Measurements from ENCODE around the gene RNF130.
"Not testable (repeated sequence)": the region's sequence is repeated elsewhere in the genome, so short reads cannot be mapped to it uniquely, and the experiment has no call there.

The RNF130 gene

GRCh38 chr5:180013678-180014077 lies 57.9 kb downstream of the RNF130 start:
- DNase-seq = no peak

GRCh38 chr5:180012316-180012715 lies 59.2 kb downstream of the RNF130 start:
- DNase-seq = no peak

GRCh38 chr5:180010636-180011035 lies 60.9 kb downstream of the RNF130 start:
- DNase-seq = no peak

GRCh38 chr5:180009581-180009980 lies 62.0 kb downstream of the RNF130 start:
- no peak for DNase-seq

GRCh38 chr5:180008433-180008832 lies 63.1 kb downstream of the RNF130 start:
- DNase-seq = no peak

GRCh38 chr5:180007582-180007981 lies 64.0 kb downstream of the RNF130 start:
- DNase-seq = no peak

GRCh38 chr5:180006141-180006540 lies 65.4 kb downstream of the RNF130 start:
- DNase-seq = no peak

- DNase-seq = no peak
These were observed 68.4 kb downstream of the RNF130 start for GRCh38 chr5:180003127-180003526.

GRCh38 chr5:180001742-180002141 lies 69.8 kb downstream of the RNF130 start:
- DNase-seq = no peak

GRCh38 chr5:180001136-180001535 lies 70.4 kb downstream of the RNF130 start:
- no peak for DNase-seq

- no peak for DNase-seq
These were observed 73.1 kb downstream of the RNF130 start for GRCh38 chr5:179998485-179998884.

- DNase-seq = no peak
These were observed 76.8 kb downstream of the RNF130 start for GRCh38 chr5:179994583-179995323.

- DNase-seq = not testable (repeated sequence)
These were observed 78.7 kb downstream of the RNF130 start for GRCh38 chr5:179992855-179993254.

- no peak for DNase-seq
These were observed 80.5 kb downstream of the RNF130 start for GRCh38 chr5:179991106-179991505.

- DNase-seq = not testable (repeated sequence)
These were observed 81.0 kb downstream of the RNF130 start for GRCh38 chr5:179990525-179990924.

GRCh38 chr5:179986328-179986727 lies 85.2 kb downstream of the RNF130 start:
- no peak for DNase-seq

- no peak for DNase-seq
These were observed 89.9 kb downstream of the RNF130 start for GRCh38 chr5:179981636-179982035.

GRCh38 chr5:179980767-179981166 lies 90.8 kb downstream of the RNF130 start:
- DNase-seq = no peak

GRCh38 chr5:179978792-179979191 lies 92.8 kb downstream of the RNF130 start:
- no peak for DNase-seq

- no peak for DNase-seq
These were observed 95.8 kb downstream of the RNF130 start for GRCh38 chr5:179975713-179976134.

GRCh38 chr5:179974946-179975712 lies 96.4 kb downstream of the RNF130 start:
- DNase-seq = no peak

GRCh38 chr5:179974246-179974945 lies 97.2 kb downstream of the RNF130 start:
- peak; percentile 31 for DNase-seq

- DNase-seq = no peak
These were observed 98.2 kb downstream of the RNF130 start for GRCh38 chr5:179973391-179973790.

GRCh38 chr5:179969110-179969509 lies 102.4 kb downstream of the RNF130 start:
- no peak for DNase-seq
